Measurements from ENCODE around the gene FAM98A.

FAM98A gene

GRCh38 chr2:33535421-33535820 is 63.7 kb downstream of the FAM98A start:
- no peaks in the 10 kb centered on the region for H3K4me1 Mint-ChIP-seq (ENCODE audit: low read depth in 2 of 2)
- H3K27me3 Mint-ChIP-seq, result no peaks in the 10 kb centered on the region

More at GRCh38 chr2:33535421-33535820, 63.7 kb downstream of the FAM98A start:
- no peak overlapping the region for H3K27ac Mint-ChIP-seq
- no peaks in the 10 kb centered on the region for H3K36me3 Mint-ChIP-seq (ENCODE audit: insufficient read depth)
- ATAC-seq (replicated peaks), result no peak
- no peaks in the 10 kb centered on the region for H3K9me3 Mint-ChIP-seq
- no peak overlapping the region for H3K4me3 Mint-ChIP-seq
- no peak for DNase-seq
